NCI-H2171 treated with DMSO at 0.1 percent for 48 hours (cell line): ENCODE data around the gene APOM.

Experiments used
- DNase-seq: peaks from one replicate; lab custom pipeline; 2025; lab: John Stamatoyannopoulos, UW

Gene APOM

GRCh38 chr6:31658983-31659648, 3.4 kb downstream of the APOM start:
- DNase-seq = no peak

- no peak for DNase-seq
Measured at GRCh38 chr6:31659649-31660380, 4.1 kb downstream of the APOM start.

DNA sequence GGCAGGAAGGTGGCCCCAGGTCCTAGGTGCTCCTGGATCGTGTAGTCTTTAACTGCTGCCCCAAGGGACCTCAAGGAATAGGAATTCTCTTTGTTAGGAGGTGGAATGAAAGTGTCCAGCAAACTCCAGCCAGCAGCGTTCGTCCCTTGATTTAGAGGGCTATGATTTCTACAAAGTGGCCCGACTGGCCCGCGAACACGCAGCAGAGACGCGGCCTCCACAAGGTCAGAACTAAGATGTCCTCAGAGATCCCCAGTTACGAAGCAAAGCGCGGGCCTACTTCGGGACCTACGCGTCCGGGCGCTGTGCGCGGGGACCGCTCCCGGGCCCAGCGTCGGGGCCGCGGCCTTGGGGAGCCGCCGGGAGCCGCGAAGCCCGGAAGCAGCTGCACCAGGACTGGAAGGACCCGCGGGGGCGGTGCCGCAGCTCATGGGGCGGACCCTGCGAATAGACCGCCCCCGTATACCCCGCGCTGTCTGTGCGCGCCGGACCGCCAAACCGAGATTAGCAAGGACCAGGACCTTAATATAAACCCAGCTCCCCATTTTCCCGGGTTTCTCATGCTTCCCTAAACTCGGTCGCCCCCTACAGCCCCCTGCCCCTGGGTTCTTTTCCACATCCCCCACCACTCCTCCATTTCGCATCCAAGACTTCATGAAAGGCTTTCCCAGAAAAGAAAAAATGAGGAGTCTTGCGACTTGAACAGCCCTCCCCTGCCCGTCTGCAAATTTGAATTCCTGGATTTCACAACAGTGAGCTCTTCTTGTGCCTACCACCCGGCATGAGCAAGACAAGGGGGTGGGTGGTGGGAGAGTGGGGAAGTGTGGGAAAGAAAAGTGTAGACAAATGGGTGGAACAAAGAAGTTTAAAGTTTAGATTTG, 4.9 kb downstream of the APOM start, which contains the start of gene C6orf47:
TSS of gene C6orf47 (minus strand) at position 398 of the 881 bp plus-strand sequence. CDS start 831 bp downstream, outside the sequence.
- peak; percentile 85 for DNase-seq

- no peak for DNase-seq
Measured at GRCh38 chr6:31661262-31662123, 5.8 kb downstream of the APOM start.

DNA sequence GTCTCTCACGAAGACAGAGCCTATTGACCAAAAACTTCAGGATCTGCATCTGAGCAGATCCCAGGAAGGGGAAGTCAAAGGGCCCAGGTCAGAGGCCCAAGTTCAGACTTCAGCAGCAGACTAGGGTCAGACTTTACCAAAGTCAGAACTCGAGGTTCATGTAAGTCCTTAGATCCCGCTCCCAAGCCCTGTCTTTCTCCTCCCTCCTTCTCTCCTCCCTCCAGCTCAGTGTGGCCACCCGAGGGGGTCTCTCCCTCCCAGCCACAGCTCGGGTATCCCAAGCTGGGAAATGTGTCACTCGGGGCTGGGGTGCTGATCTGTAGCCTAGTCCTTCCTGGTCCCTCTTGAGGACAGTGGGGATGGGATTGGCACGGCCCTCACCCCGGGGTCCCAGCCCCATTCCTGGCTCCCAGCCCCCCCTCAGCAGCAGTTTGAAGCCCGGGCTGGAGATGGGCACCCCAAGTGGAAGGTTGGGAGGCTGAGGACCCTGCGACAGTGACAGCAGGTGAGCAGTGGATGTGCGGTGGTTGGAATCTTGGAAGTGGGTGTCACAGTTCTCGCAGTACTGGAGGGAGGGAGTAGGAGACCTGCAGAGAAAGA, 6.5 kb downstream of the APOM start:
- DNase-seq = no peak

GRCh38 chr6:31663126-31663960, 7.6 kb downstream of the APOM start:
- DNase-seq = no peak

DNA sequence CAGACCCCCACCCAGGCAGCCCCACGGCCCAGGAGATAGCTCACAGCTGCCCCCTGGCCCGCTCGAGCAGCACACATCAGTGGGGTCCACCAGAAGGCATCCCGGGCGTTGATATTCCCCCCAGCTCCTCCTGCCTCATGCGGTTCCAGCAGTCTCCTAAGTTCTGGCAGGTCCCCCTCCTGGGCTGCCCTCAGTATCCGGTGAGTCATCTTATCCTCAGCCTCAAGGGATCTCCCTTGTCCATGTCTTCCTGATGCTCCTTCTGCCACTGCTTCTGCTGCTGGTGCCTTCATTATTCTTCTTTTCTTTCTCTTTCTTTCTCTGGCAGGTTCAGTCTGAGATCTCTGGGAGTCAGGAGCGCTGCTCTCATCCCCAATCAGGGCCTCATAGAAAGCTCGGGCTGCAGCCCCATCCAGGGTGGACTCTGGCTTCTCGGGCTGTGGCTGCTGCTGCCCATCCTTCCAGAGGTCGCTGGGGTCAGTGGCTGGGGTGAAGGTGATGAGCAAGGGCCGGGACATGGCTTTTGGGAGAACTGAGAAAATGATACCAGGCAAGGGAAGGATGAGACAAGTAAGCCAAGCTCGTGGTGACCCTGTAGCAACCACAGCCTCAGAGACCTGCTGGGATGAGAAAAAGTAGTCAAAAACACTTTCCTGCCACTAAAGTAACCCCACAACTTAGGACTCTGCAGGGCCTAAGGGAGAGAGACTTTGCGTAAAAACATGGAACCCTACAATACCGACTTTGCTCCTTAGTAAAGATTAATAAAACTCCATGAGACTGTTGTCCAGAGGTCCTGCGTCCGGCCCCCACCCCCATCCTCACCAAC, 8.5 kb downstream of the APOM start:
- no peak for DNase-seq

DNA sequence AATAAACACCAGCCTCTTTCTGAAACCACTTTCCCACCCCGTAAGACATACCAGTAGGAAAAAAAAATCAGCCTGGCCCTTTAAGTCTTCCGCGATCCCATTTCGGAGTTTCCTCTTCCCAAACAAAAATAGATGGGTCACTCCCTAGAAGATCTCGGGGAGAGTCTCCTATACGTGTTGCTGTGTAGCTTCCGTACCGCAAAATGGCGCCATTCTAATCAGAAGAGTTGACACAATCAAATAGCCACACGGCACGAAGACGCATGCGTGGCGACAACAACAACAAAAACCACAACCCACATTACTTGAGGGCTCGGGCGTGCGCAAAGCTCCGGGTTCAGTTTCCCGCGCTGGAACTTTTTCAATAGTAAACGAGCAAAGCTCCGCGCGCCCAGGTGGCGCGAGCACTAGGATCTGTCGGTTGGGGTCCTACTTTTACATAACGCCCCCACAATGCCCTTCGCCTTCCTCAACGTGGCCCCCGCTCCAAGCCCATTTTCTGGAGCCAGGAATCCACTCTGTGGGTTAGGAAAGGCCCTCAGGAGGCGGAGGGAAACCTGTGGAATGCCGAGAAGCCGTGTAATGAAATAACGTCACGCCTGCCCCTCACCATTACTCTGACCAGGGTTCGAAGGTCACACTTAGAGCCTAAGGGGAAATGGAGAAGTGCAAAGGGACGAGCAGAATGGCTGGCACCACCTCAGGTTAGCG, 9.3 kb downstream of the APOM start, which contains the start of gene GPANK1:
TSS of gene GPANK1 (minus strand) at position 208 of the 711 bp plus-strand sequence. CDS start 519 bp downstream, outside the sequence.
- DNase-seq = peak; percentile 96

DNA sequence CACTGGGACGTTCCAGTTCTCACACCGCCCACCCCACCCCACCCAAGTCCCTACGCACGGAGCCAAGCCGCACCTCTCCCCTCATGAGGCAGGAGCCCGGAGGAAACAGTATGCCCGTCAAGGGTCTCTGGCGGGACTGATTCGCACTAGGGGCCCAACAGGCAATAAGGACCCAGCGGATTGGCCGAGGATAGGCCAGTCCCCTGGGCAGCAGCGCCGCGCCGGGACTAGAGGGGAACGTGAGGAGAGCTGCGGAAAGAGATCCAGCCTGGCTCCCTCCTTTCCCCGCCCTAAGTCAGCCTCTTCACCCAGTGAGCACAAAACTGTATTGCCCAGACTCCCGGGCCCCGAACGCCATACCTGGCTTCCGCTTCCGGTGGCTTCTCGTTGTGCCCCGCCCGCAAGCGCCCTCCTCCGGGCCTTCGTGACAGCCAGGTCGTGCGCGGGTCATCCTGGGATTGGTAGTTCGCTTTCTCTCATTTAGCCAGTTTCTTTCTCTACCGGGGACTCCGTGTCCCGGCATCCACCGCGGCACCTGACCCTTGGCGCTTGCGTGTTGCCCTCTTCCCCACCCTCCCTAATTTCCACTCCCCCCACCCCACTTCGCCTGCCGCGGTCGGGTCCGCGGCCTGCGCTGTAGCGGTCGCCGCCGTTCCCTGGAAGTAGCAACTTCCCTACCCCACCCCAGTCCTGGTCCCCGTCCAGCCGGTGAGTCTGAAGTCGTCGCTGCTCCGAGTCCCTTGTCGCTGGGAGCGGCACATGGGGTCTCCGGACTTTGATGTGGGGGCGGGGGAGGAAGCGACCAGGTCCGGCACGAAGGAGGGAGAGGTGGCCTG, 10.0 kb downstream of the APOM start, which contains the start of gene CSNK2B:
TSS of gene CSNK2B (plus strand) at position 580 of the 836 bp plus-strand sequence. CDS start 752 bp downstream, outside the sequence.
- DNase-seq = peak; percentile 99

GRCh38 chr6:31666337-31666965, 10.8 kb downstream of the APOM start:
- no peak for DNase-seq

DNA sequence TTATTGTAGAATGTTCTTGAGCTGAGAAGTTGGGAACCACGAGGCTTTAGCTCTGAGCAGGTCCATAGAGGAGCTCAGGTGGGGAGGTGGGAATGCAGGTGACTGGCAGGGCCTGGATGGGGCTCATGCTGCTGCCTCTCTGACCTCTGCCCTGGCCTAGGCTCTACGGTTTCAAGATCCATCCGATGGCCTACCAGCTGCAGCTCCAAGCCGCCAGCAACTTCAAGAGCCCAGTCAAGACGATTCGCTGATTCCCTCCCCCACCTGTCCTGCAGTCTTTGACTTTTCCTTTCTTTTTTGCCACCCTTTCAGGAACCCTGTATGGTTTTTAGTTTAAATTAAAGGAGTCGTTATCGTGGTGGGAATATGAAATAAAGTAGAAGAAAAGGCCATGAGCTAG, 14.0 kb downstream of the APOM start, which contains the start of gene LY6G5B:
TSS of gene LY6G5B (plus strand) at position 301 of the 400 bp plus-strand sequence. CDS start 975 bp downstream, outside the sequence.
- no peak for DNase-seq

DNA sequence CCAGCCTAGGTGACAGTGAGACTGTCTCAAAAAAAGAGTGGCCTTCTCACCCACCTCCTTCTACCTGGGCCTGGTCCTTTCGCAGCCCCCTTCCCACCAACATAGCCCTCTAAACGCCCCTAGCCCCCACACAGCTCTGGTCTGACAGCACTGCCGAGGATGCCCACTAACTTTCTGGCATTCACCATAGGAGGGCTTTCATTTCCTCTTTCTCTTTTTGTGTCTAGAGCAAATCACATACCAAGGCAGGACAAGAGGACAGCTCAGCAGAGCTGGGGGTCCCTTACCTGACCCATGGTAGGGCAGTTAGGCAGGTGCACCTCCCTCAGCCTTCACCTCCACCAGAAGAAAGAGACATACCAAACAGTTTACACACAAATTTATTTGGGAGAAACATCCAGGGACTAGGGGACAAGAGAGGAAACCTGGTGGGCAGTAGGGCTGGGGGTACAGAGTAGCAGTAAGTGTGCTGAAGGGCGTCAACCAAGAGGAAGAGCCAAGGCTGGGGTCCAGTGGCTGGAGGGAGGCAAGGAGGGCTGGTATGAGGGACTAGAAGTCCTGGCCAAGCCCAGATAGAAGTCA, 20.7 kb downstream of the APOM start:
- no peak for DNase-seq

DNA sequence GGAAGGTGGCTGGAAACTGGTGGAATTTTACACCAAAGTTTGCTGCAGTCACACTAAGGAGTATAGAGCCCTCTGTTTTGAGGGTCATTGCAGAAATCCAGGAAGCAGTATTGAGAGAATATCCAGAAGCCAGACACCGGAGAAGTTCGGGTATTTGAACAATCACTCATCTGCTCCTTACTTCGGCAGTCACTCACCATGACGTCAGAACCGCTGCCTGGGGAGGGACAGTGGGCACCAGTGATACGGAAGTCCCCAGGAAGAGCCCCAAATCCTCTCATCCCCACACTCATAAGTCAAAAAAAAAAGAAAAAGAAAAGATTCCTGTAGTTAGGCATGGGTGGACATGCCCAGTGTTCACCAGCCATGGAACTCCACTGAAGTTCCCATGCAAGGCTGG, 21.2 kb downstream of the APOM start:
- DNase-seq = no peak

- no peak for DNase-seq
Measured at GRCh38 chr6:31677955-31678354, 22.3 kb downstream of the APOM start.

GRCh38 chr6:31680226-31681134, 24.8 kb downstream of the APOM start, which contains the start of gene LY6G5C:
Gene LY6G5C (minus strand): TSS chr6:31681067. CDS start chr6:31680373, 694 bp downstream.
- DNase-seq = peak; percentile 82
